Bronchial epithelial cell (primary cell): ENCODE measurements around the gene FHL2. TPM values are rescaled to one million over a fixed set of nuclear protein-coding genes. Genes with fewer than 3 reads are reported as not detected.

ENCODE experiments used
- DNase-seq: peaks from one replicate; pipeline ENCODE4 v3.0.0-alpha.2; 2010; ENCODE audit warnings: low read depth
- FAIRE-seq: peaks from 2 replicates; lab custom pipeline; 2011; peaks lifted over from hg19 to GRCh38; lab: Jason Lieb, UNC
- H3K27me3 ChIP-seq: 2 replicates; pipeline ENCODE4 v1.5.1; 2011; ENCODE audit warnings: low read length; ENCODE audit not compliant: control insufficient read depth, insufficient read depth
- H3K36me3 ChIP-seq: 2 replicates; pipeline ENCODE4 v1.5.1; 2011; ENCODE audit warnings: low read length; ENCODE audit not compliant: control insufficient read depth, insufficient read depth
- H3K4me3 ChIP-seq: 2 replicates; pipeline ENCODE4 v1.5.1; 2011; ENCODE audit warnings: mild to moderate bottlenecking, low read depth, low read length, control low read depth
- CTCF ChIP-seq: IDR thresholded peaks from 2 replicates; pipeline ENCODE4 v1.5.1; 2011; ENCODE audit warnings: mild to moderate bottlenecking, moderate library complexity, low read length, control low read depth, inconsistent platforms; ENCODE audit not compliant: insufficient read depth, severe bottlenecking
- total RNA-seq: library from RNA; depleted of rRNA; stranded (reverse); fragments of >200 nt; gene quantifications from 2 replicates; pipeline ENCODE4 v1.2.1, GENCODE V29; 2014

Gene FHL2
- total RNA-seq, 1 donor from 2014 or later = 76.9 TPM

- H3K36me3 ChIP-seq = peaks cover 23% of the 10 kb centered on the region
- DNase-seq = no peak
- no peak for TF ChIP-seq CTCF
These were observed 8.4 kb downstream of the FHL2 start for GRCh38 chr2:105390454-105390853.

GRCh38 chr2:105388971-105389381, 9.9 kb downstream of the FHL2 start:
- DNase-seq (no peak), FAIRE-seq (no peak)
- no peak for TF ChIP-seq CTCF
- Histone ChIP-seq H3K36me3 (peaks cover 29% of the 10 kb centered on the region), H3K27me3 (no peaks in the 10 kb centered on the region), H3K4me3 (no peak overlapping the region)

More at GRCh38 chr2:105390454-105390853, 8.4 kb downstream of the FHL2 start:
- FAIRE-seq = no peak
- Histone ChIP-seq H3K27me3 (no peaks in the 10 kb centered on the region), H3K4me3 (no peak overlapping the region)

GRCh38 chr2:105387225-105387624, 11.6 kb downstream of the FHL2 start:
- TF ChIP-seq CTCF = no peak
- Histone ChIP-seq H3K36me3 (peaks cover 27% of the 10 kb centered on the region), H3K27me3 (no peaks in the 10 kb centered on the region), H3K4me3 (no peak overlapping the region)
- DNase-seq (peak; percentile 48), FAIRE-seq (no peak)

GRCh38 chr2:105385731-105386540, 12.9 kb downstream of the FHL2 start:
- no peak for FAIRE-seq
- TF ChIP-seq CTCF = no peak
- no peak for DNase-seq
- Histone ChIP-seq H3K4me3 (no peak overlapping the region), H3K27me3 (no peaks in the 10 kb centered on the region), H3K36me3 (peaks cover 29% of the 10 kb centered on the region)

GRCh38 chr2:105384861-105385260, 14.0 kb downstream of the FHL2 start:
- FAIRE-seq = no peak
- DNase-seq = no peak
- Histone ChIP-seq H3K36me3 (peaks cover 28% of the 10 kb centered on the region), H3K27me3 (no peaks in the 10 kb centered on the region), H3K4me3 (no peak overlapping the region)
- no peak for TF ChIP-seq CTCF
